Left ventricle myocardium inferior (tissue), 1 donor: ENCODE results near the gene MEIS1. TPM values are rescaled to one million over a fixed set of nuclear protein-coding genes. Genes with fewer than 3 reads are reported as not detected.

Experiments used
- DNase-seq: peaks from one replicate; pipeline ENCODE4 v3.0.0-alpha.2; 2020
- H3K27ac ChIP-seq: fragments of 200-600 bp; replicated peaks from 2 replicates; pipeline ENCODE4 v1.8.0; 2021
- H3K27me3 ChIP-seq: fragments of 200-600 bp; 2 replicates; pipeline ENCODE4 v1.8.0; 2021; ENCODE audit warnings: low read depth
- H3K36me3 ChIP-seq: fragments of 200-600 bp; 2 replicates; pipeline ENCODE4 v1.8.0; 2021
- H3K4me1 ChIP-seq: fragments of 200-600 bp; 2 replicates; pipeline ENCODE4 v1.8.0; 2021
- H3K4me3 ChIP-seq: fragments of 200-600 bp; 2 replicates; pipeline ENCODE4 v1.8.0; 2021; ENCODE audit warnings: mild to moderate bottlenecking, moderate library complexity
- H3K9me3 ChIP-seq: fragments of 200-600 bp; replicated peaks from 2 replicates; pipeline ENCODE4 v1.8.0; 2021
- intact Hi-C: fragments of 100-400 bp; cut with micrococcal nuclease; formaldehyde crosslinking; loops from one replicate; pipeline ENCODE4 v1.11.0; 2022
- total RNA-seq: library from RNA; stranded (reverse); fragmentation: NEBNext Ultra II Directional; extraction: Animal tissue kit (Norgen Biotek cat#: 25700); gene quantifications from one replicate; pipeline ENCODE4 v1.2.1, GENCODE V29; 2021
- TF ChIP-seq, protein P1 (sequence below): fragments of 200-600 bp; IDR thresholded peaks from 2 replicates; pipeline ENCODE4 v1.8.0; 2021; ENCODE audit warnings: antibody characterized with exemption, mild to moderate bottlenecking, borderline replicate concordance
- donor health status: DM: no; HTN: yes; CAD: no; lungs with severe emphysema.

MEIS1 gene
- total RNA-seq, 1 donor from 2014 or later: 38.0 TPM

DNA sequence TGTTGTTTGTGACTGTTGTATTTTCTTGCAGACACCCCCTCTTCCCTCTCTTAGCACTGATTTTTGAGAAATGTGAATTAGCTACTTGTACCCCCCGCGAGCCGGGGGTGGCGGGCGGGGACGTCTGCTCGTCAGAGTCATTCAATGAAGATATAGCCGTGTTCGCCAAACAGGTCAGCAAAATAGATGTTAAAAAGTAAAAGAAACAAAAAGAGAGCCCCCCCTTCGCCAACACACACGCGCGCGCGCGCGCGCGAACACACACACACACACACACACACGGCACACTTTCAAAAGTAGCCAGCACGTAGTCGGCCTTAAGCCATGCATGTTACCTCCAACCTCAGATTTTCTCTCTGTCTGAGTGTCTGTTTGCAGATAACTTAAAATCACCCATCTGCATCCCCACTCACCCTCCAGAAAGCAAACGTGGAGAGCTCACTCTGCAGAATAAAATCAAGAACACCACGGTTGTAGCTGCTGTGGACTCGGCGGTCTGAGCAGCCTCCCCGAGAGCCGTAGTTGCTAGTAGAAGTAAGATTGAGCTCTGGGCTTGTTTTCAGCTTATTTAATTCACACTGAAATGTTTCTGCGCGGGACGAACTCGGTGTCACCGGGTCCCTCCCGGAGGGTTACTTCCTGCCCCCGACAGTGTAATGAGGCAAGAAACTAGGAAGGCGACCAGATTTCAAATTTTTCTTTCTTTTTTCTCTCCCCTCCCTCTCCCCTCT, 5.1 kb downstream of the MEIS1 start:
- DNase-seq: peak; percentile 14
- TF ChIP-seq, protein P1, sequence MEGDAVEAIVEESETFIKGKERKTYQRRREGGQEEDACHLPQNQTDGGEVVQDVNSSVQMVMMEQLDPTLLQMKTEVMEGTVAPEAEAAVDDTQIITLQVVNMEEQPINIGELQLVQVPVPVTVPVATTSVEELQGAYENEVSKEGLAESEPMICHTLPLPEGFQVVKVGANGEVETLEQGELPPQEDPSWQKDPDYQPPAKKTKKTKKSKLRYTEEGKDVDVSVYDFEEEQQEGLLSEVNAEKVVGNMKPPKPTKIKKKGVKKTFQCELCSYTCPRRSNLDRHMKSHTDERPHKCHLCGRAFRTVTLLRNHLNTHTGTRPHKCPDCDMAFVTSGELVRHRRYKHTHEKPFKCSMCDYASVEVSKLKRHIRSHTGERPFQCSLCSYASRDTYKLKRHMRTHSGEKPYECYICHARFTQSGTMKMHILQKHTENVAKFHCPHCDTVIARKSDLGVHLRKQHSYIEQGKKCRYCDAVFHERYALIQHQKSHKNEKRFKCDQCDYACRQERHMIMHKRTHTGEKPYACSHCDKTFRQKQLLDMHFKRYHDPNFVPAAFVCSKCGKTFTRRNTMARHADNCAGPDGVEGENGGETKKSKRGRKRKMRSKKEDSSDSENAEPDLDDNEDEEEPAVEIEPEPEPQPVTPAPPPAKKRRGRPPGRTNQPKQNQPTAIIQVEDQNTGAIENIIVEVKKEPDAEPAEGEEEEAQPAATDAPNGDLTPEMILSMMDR: no peak
- H3K4me3 ChIP-seq: peak overlapping the region; percentile 81
- intact Hi-C loops: no loop called here
- peak overlapping the region; percentile 96 for H3K27ac ChIP-seq
- peaks cover 12% of the 10 kb centered on the region for H3K27me3 ChIP-seq
- H3K4me1 ChIP-seq: peaks cover 30% of the 10 kb centered on the region
- no peaks in the 10 kb centered on the region for H3K9me3 ChIP-seq
- H3K36me3 ChIP-seq: peaks cover 6% of the 10 kb centered on the region

DNA sequence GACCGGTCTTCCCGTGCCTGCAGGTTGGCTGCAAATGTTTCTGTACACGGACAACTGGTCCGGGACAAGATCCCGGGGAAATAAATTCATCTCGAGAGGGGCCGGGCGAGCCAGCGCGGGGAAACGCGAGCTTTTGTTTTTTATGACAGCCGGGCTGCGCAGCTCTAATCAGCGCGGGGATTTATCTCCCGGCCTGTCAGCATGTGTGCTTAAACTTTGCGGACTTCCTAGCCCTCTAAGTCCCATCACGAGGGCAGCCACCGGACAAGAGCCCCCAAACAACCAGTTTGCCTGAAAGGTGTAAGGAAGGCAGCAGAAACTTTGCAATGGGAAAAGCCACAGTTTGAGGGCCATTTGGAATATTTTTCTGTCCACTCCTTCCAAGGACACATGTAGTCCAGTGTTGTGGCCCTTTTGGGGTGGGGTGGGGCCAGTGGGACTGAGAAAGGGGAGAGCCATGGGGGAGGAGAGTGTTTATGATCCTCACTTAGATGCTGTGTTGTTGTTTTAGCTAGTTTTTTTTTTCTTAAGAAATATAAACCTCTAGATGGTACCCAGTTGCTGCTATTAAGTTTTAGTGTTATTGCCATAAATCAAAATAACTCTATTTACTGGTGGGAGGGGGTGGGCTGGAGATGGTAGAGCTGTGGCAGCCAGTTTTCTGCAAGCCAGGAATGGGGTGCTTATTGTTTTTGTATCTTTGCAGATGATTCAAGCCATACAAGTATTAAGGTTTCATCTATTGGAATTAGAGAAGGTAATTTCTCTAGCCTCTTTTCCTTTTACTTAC, 6.0 kb downstream of the MEIS1 start:
- Histone ChIP-seq H3K27ac (peak overlapping the region; percentile 96), H3K4me3 (peak overlapping the region; percentile 81), H3K36me3 (peaks cover 6% of the 10 kb centered on the region), H3K4me1 (peaks cover 35% of the 10 kb centered on the region), H3K27me3 (peaks cover 17% of the 10 kb centered on the region), H3K9me3 (no peaks in the 10 kb centered on the region)
- DNase-seq: peak; percentile 25
- TF ChIP-seq, protein P1: no peak
- intact Hi-C loops: no loop called here

DNA sequence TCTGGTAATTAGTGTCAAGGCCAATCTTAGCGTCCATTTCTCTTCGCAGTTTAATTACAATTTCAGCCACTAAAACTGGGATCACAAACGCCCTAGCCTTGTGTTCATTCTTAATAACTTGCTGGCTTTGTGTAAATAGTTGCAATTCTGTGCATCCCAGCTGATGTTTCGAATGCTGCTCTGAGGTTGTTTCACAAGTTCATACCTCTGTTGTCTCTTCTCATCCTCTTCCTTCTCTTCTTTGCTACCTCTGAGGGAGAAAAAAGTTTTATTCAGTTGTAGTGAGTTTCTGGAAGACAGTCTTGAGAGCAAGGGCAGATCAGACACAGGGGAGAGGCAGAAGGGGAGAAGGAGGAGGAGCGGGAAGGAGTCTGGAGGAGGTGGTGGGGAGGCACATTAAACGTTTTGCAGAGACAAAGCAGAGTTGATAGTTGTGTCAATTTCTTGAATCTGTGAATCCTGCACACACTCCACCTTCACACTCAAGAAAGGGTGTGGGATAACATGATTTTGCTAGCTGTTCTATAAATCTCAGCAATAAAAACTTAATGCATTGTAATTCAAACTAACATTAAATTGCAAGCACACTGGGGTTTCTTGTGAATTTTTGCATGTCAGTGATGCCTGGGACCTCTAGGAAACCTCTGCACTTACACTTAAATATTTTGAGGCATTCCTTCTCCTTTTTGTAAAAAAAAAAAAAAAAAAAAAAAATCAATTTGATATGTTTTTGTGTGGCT, 6.8 kb downstream of the MEIS1 start:
- TF ChIP-seq, protein P1: no peak
- Histone ChIP-seq H3K27ac (peak overlapping the region; percentile 96), H3K4me1 (peaks cover 42% of the 10 kb centered on the region), H3K9me3 (no peaks in the 10 kb centered on the region), H3K36me3 (peaks cover 6% of the 10 kb centered on the region), H3K4me3 (peak overlapping the region; percentile 81), H3K27me3 (peaks cover 17% of the 10 kb centered on the region)
- intact Hi-C loops: no loop called here
- DNase-seq: no peak

DNA sequence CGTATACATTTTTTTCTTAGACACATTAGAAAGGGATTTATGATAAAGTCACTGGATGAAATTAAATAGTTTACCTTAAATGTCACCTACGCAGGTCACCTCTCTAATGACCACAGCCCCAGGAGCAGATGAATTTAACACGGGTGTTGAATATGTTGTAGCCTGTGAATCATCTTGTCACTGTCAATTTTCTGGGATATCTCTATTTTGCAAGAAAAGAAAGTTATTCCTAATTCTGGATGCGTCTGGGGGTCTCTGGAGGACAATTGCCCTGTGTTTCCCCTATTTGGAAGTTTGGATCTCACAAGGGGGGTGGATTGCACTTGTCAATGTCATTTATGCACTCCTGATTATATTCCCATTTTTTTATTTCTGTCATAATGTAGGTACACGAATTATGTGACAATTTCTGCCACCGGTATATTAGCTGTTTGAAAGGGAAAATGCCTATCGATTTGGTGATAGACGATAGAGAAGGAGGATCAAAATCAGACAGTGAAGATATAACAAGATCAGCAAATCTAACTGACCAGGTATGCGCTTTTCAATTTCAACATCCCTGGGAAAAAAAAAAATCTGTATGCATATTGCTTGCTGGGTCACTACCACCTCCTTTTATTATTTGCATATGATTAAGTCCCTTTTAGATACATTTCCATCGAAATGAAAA, 7.7 kb downstream of the MEIS1 start:
- TF ChIP-seq, protein P1: no peak
- peaks cover 13% of the 10 kb centered on the region for H3K27me3 ChIP-seq
- H3K27ac ChIP-seq: peak overlapping the region; percentile 96
- peaks cover 6% of the 10 kb centered on the region for H3K36me3 ChIP-seq
- H3K4me3 ChIP-seq: peak overlapping the region; percentile 81
- DNase-seq: no peak
- H3K4me1 ChIP-seq: peaks cover 47% of the 10 kb centered on the region
- intact Hi-C loops: no loop called here
- H3K9me3 ChIP-seq: no peaks in the 10 kb centered on the region
